Globus pallidus (tissue), 1 donor: ENCODE measurements around the gene NSRP1.
"Not testable (repeated sequence)": the region's sequence is repeated elsewhere in the genome, so short reads cannot be mapped to it uniquely, and the experiment has no call there.

Experiments used
- DNase-seq: peaks from one replicate; pipeline ENCODE4 v3.0.0-alpha.2; 2015; ENCODE audit warnings: low spot score

Gene NSRP1

DNA sequence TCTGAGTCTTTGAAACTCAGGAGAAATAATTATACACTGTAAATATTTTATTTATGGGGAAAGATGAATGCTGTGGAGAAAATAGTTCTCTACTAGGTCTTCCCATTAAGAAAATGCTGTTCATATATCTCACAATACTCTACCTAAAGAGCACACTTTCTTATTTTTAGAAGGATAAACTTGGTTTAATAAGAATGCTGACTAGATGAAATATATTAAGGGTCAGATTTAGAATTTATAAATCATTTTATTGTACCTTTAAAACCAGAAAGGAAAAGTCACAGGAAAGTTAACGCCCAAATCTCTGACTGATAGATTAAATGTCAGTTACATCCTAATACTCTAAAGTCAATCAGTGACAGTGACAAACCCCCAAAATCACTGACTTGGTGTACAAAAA lies 70.1 kb downstream of the NSRP1 start:
- no peak for DNase-seq

DNA sequence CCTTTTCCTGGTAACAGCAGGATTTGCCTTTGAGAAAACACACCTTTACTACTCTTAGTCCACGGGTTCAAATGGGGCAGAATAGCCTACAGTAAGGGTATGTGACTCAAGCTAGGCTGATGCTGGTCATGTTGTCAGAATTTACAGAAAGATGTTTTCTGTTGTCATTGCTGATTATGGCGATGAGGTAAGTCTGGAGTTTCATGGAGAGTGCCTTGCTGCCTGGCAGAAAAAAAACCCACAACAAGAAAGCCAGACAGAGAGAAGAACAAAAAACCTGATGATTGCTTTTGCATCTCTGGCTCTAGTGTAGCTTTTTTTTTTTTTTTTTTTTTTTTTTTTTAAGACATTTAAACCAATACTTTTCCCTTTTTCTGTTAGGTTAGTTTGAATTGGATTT lies 71.0 kb downstream of the NSRP1 start:
- DNase-seq, result no peak

DNA sequence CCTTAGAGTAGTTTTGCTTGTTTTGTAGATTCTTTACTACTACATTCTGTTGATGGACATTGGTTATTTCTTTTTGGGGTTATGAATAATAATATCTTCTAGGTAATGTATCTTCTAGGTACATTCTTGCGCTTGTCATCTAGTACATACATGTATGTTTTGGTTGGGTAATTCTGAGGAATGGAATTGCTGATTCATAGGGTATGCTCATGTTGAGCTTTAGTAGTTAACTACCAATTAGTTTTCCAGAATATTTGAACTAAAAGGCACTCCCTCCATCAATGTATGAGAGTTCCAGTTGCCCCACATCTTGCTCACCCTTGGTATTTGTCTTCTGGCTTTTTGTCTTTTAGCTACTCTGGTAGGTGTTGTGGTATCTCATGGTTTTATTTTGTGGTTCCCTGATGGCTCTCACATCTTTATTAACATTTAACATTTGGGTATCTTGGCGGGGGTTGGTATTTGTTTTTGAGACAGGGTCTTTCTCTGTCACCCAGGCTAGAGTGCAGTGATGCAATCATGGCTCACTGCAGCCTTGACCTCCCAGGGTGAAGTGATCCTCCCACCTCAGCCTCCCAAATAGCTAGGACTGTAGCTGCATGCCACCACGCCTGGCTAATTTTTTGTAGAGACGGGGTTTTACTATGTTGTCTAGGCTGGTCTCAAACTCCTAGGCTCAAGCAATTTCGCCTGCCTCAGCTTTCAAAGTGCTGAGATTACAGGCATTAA lies 71.8 kb downstream of the NSRP1 start:
- DNase-seq, result no peak

DNA sequence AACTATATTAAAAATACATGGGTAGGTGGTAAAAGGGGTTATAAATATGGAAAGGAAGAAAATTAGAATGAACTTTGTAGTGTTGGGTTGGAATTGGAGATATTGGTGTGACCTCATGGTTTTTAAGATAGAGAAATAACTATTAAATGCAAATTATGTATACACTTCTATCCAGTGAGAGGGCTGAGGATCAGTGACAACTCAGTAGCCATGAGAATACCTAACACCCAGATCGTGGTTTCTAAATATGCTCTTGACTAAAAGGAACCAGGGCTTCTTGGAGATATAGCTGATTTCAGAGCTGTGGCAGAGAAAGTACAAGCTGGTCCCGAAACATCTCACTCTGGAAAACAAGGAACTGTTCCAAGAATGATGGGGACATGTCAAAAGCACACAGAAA lies 74.5 kb downstream of the NSRP1 start:
- no peak for DNase-seq

DNA sequence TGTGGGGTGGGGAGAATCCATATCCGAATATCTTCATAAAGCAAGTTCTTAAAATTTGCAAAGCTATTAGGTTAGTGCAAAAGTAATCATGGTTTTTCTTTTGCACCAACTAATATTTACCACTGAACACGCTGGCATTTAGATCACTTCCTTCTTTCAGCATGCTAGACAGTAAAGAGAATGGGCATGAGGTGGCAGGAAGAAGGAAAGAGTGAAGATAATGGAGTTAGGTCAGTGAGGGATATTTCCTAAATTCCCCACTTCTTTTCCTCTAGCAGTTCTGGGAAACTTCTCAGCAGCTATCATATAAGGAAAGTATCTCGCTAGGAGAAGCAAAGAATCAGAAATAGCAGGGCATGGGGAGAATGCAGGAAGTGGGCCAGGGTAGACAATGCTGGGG lies 79.9 kb downstream of the NSRP1 start:
- DNase-seq, result no peak

DNA sequence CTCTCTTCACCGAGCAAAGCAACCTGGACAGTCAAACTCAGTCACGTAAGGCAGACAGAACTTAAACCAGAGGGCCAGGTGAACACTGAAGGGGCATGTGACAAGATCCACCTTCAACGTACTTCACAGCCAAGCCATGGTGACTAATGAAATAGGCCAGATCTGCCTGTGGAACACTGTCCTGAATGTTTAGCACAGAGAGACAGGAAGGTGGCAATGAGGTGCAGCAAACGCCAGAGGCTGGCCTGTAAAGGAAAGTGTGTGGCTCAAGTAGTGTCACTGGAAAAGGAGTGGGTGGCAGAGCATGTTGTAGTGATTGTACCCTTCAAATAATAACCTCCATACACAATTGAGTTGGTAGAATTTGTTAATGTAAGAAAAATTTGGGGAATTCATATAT lies 80.8 kb downstream of the NSRP1 start:
- no peak for DNase-seq

DNA sequence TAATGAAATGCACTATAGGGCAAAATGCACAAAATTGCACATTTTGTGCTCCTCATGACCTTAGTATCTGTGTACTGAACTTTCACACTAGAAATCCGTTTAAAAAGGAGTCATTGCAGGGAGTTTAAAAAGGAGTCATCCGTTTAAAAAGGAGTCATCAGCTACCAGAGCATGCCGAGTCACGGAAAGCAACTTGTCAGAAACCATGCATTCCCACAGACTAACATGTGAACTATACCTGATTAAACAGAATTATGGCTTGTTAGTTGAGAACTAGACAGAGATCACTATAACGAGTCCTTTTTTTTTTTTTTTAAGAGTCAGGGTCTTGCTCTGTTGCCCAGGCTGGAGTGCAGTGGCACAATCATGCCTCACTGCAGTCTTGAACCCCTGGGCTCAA lies 83.0 kb downstream of the NSRP1 start:
- no peak for DNase-seq

DNA sequence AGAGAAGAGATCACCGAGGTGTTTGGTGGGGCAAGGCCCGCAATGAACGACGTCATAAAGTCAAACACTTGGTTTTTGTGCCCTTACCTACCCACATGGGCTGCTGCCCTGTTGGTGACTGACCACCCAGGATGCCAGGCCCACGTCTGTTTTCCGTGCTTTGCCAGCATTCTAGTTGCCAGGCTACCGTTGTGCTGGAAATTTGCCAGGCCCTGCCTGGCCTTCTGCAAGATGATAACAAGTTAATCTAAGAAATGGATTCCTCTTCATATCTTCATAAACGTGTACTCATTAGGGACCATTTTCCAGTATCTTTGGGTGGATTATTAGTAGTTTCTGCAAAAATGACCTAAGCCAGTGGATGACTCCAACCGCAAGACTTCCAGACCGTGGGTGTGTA lies 83.5 kb downstream of the NSRP1 start:
- no peak for DNase-seq

DNA sequence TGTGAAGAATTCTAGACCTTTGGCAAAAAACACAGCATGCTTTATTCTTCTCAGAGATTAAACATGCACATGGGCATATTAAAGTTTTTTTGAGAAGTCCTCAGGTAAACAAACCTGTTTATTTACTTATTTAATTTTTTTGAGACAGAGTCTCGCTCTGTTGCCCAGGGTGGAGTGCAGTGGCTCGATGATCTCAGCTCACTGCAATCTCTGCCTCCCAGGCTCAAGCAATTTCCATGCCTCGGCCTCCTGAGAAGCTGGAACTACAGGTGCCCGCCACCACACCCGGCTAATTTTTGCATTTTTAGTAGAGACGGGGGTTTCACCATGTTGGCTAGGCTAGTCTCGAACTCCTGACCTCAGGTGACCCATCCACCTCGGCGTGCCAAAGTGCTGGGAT lies 84.0 kb downstream of the NSRP1 start:
- DNase-seq, result not testable (repeated sequence)

DNA sequence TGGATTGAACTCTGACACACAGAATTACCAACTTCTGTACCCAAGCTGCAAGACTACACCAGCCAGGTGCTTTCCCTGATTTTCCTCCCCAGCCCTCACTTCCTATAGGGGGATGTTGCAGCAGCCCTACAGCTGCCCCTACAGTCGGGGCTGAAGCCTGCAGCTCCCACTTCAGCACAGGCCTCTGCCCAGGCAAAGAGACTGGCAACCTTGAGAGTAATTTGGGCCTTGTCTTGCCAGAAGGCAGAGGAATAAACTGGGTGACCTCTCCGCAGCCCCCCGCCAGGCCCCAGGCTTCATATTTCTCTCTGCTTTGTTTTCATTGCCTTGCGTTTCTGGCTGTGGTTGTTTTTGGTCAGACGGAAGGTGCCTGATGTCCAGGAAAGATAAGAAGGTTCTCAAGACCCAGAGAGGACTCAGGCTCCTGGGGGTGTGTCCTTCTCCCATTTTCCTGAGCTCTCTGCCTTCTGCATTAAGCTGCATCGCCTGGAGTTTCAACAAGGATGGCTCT lies 86.9 kb downstream of the NSRP1 start:
- DNase-seq, result no peak

DNA sequence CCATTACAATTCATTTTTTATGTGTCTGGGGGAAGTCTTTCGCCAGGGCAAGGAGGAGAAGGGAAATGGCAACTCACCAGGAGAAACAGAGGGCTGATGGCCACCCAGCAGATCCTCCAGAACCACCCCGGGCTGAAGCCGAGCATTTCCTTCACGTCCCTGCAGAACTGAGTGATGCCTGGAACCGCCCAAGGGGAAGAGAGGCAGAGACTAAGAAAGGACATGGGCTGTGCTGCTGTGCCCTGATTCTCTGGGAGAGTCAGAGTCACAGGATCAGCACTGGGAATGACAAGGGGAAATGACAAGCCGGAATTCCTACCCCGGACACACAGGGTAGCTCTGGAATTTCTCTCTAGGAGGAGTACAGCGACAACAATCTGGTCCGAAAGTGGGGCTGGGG lies 91.0 kb downstream of the NSRP1 start:
- DNase-seq, result no peak

DNA sequence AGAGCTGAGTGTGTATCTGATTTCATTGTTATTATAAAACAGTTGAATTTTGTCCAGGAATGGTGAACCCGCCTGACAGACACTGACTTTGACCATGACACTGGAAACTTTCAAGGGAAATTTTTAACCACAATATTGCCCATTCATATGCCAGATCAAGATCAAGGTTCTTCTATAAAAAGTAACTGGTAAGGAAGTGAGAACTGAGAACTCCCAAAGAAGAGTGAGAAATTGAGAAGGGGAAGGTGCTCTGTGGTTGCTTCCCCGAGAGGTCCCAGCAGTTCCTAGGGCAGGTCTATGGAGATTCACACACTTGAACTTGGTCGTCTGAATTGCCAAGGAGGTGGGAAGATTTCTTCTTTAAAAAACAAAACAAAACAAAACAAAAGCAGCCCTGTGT lies 91.6 kb downstream of the NSRP1 start:
- DNase-seq, result no peak

DNA sequence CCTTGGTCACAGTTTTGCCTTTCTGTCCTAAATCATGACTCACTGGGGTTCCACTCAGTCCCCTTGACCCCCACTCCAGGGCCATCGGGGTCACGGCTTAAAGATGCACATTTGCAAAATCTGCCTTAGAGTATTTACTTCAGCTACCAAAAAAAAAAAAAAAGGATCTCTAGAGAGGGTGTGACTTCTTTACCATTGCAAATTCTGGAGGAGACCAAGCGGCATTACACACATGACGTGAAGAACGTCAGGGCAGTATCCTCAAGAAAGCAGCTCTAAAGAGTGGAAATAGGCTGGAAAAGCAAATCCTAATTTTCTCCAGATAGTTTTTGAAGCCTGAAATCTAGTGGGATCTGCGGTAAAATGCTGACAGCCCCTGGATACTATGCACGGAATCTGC lies 93.3 kb downstream of the NSRP1 start:
- DNase-seq, result no peak

DNA sequence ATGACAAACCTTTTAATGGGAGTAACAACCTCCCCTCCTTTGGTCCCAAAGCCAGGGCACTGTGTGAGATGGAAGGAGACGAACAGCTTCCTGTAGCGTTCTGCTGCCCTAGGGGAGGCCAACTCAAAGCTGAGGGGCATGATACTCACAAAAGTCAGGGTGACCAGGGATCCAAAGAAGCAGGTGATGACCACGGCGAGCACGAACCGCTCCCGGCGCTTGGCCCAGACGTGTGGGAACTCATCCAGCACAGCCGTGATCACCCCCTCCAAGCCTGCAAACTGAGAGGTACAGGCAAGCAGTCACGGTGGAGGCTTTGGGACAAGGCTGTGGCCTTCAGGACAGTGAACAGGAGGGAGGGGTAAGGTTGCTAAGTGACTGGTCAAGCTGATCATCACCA lies 93.8 kb downstream of the NSRP1 start:
- DNase-seq, result no peak

DNA sequence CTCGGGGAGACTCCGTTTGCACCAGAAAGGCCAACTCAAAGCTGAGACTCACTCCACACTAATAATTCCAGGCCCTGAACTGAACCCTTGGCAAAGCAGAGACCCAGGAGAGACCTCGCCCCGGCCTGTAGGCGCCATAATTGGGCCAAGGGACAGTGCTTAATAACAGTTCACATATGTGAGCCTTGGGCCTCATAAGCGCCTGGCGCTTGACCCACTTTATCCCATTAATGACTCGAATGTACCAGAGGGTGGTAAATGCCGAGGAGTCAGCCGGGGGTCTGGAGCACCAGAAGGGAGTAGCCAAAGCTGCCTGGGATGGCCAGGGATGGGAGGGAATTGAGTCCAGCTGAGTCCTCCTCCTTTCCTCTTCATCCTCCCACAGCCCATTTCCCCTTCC lies 94.3 kb downstream of the NSRP1 start:
- no peak for DNase-seq

DNA sequence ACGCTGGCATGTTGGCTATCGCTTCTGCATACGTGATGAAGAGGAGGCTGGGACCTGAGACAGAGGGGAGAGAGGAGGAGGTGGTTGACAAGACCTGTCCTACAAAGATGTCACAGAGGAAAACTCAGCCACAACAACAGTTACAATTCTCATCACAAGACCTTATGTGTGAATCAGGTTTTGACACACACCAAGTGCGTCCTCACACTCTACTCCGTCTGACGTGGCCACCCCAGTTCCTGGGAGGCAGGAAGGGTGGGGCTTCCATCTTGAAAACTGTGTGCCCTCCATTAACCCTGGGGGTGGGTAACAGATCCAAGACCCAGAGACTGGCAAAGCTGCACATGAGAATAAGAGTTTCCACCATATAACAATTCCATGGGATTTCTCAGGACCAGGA lies 94.8 kb downstream of the NSRP1 start:
- no peak for DNase-seq

DNA sequence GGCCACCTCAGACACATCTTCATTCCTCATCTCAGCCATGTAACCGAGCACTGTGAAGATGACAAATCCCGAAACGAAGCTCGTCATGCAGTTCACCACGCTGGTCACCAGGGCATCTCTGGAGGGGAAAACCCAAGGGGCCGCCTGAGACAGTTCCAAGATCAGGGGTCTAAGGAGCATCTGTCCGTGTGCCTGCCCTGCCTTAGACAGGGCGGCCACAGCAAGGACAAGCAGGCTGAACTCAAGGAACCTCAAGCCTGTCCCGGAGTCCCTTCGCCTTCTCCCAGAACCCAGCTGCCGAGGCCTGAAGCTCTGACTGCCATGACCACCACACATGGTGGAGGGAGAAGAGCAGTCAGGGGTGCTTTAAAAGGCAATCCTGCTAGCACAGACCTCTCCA lies 96.1 kb downstream of the NSRP1 start:
- no peak for DNase-seq

DNA sequence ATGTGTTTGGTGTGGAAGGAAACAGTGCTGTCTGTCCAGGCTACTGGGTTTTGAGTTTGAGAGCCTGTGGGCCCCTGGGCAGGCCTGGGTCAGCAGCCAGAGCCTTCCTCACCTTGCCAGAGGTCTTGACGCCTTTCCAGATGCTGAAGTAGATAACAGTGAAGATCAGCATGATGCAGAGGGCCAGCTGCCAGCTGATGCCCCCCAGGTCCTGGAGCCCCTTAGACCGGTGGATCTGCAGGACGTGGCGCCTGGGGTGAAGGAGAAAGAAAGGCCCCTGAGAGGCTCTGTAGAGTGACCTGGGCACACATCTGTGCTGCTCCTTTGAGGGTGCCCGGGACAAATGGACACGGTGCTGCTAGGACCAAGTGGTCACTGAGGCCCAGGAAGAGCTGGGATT lies 100.4 kb downstream of the NSRP1 start:
- no peak for DNase-seq

DNA sequence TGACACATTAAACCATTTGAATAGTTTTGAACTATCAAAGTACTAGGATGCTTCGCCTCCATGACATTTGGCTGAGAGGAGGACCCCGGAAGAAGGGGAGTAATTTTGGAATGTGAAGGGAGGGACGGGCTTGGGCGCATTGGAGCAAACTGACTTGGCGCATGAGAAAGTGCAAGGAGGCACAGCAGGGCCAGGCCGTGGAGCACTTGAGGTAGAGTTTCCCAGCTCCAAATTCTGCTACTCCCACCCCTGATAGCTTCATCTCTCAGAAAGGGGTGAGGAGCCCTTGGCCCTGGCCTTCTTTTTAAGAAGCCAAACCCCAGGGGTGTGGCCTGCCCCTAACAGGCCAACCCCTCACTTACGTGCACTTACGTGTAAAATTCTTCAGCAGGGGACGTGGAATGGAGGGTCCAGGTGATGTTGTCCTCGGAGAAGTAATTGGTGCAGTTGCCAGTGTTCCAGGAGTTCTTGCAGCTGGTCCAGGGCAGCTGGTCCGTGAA lies 101.2 kb downstream of the NSRP1 start:
- DNase-seq, result no peak

DNA sequence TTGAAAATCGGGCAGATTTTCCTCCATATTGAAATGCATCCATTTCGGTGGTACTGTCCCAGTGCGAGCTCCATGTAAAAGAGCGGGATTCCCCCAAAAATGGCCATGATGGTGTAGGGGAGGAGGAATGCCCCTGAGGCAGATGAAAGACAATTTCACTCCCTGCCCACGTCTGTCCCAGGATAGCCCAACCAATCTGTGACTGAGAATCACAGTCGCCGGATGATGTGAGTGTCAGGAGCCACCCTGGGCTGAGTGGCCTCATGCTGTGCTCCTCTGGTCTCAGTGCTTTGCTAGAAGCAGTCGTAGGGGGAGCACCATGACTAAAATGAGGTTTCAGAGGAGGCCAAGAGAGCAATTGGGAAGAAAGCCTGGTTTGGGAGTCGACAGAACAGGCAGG lies 102.2 kb downstream of the NSRP1 start:
- DNase-seq, result no peak

DNA sequence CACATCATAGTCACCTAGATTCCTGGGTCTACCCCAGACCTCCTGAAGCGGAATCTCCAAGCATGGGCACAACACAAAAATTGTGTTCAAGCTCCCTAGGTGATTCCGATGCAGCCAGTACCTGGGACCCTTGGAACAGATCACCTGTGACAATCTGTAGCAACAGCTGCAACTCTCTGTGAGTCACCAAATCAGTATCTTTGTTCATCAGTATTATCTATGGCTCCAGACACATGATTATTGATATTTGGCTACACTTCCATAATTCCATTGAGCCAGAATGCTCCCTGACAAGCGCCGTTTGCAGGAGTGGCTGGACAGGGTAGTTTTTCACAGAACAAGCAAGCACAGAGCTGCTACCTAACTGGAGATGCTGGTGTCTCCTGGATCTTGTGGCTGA lies 102.7 kb downstream of the NSRP1 start:
- DNase-seq, result no peak

DNA sequence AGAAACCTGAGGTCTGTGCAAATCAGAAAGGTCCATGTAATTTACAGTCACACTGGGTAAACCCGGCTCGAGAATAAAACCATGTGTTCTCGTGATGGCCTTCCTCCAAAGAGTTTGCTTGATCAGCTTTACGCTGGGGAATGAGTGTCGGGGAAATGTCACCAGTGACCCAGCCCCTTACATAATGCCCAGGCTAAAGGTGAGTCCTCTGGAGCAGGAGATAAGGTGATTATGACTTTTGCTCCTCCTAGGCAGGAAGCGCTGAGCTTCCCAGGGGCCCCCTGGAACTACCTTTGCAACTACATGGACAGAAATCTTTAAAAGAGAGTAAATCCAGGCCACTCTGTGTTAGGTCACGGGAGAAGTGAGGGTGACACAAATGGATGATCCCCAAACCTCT lies 103.2 kb downstream of the NSRP1 start:
- DNase-seq, result no peak

DNA sequence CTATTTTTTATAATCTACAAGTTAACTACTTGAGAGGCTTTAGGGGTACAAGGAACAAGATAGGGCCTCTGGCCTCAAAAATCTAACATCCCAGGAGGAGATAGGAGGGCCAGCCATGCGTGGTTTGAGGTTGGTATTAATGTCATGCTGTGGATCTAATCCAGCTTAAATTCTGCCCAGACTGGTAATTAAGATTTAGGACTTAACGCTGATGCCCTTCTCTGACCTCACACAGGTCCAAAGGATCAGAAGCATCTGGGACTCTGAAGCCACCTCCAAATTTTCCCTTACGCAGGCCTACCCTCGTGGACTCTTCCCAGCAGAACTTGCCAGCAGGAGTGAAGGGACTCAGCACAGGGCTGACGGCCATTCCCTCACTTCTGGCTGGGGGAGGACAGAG lies 103.8 kb downstream of the NSRP1 start:
- no peak for DNase-seq

DNA sequence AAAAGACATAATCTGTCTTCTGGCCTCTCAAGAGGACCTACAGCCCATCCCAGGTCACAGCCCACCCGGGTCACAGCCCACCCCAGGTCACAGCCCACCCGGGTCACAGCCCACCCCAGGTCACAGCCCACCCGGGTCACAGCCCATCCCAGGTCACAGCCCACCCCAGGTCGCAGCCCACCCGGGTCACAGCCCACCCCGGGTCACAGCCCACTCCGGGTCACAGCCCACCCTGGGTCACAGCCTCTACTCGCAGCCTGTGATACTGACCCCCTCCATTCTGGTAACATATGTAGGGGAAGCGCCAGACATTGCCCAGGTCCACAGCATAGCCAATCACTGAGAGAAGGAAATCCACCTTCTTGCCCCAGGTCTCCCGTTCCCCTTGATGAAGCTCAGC lies 104.7 kb downstream of the NSRP1 start:
- DNase-seq, result no peak
